HG03064 (cell line): ENCODE results near the gene HEPN1.

ENCODE experiments used
- ATAC-seq: cut with Tn5 transposase; IDR thresholded peaks from one replicate; pipeline ENCODE4 v1.9.1; 2021; ENCODE audit warnings: low read depth; ENCODE audit not compliant: unreplicated experiment

HEPN1 gene

DNA sequence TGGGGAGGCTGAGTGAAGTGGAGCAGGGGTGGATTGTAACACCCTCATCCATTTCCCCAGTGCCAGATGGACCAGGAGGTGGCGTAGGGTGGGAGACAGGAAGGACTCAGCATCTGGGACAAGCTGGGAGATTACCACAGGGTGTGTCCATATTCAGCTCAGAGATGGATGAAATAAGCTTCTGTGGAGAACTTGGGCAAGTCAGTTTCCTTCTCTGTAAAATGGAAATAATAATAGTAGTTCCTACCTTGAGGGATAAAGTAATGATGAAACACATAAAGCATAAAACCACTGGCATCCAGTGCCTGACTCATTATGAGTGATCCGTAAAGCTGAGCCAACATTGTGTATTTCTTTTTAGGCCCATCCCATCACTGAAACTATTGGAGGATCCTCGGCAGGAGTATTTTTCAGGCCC, 20.8 kb upstream of the HEPN1 start:
- ATAC-seq, result no peak

DNA sequence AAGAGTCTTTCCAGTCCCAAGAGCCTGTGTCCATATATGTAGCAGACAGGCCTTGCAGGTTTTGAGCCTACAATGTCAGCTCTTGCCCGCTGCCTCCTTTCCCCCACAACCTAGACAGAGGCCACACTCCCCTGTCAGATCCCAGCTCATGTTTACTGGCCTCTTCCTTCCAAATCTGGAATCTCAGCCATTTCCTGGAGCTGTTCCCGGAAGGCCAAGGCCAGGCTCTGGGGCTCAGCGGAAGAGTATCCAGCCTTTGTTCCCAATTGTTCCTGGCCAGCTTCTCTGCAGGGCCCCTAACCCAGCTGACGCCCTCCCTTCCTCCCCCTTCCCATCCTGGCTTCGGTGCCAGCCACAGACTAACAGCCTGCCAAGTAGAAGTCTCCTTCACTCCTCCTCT, 20.3 kb upstream of the HEPN1 start:
- no peak for ATAC-seq

DNA sequence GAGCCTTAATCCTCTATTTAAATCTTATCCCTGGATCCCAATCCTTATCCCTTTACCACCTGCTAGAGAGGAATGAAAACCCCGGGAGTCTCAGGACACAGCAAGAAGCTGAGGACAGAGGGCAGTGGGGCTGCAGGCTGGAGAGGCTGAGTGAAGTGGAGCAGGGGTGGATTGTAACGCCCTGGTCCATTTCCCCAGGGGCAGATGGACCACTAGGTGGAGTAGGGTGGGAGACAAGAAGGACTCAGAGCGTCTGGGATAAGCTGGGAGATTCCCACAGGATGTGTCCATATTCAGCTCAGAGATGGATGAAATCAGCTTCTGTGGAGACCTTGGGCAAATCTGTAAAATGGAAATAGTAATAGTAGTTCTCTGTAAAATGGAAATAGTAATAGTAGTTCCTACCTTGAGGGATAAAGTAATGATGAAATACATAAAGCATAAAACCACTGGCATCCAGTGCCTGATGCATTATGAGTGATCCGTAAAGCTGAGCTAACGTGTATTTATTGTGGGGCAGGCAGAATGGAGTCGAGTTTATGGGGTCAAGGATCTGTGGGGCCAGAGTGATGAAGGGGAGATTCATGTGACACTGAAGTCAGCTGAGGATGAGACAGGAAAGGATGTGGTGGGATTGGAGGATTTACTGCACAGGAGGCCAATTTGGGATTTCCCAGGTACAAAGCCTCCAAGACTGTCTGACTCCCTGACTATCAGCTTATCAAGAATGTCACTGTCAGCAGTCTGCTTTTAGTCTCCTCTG, 19.5 kb upstream of the HEPN1 start:
- no peak for ATAC-seq

DNA sequence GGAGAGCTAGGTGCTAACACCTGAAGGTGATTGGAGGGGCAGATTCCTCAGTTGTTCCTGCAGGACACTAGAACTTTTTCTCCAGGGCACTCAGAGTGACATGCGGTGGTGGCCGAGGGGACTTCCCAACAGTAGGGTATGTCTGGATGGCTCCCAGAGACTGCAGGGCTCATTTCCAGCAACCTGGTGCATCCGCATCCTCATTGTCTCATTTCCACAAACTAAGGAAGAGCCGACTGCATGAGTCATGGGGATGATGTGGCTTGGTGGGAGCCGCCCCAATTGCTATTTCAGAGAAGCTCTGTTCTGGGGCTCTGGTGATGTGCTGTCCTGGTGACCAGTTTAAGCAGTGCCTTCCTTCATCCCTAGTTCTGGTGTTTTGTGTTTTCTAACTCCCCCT, 18.6 kb upstream of the HEPN1 start:
- no peak for ATAC-seq

DNA sequence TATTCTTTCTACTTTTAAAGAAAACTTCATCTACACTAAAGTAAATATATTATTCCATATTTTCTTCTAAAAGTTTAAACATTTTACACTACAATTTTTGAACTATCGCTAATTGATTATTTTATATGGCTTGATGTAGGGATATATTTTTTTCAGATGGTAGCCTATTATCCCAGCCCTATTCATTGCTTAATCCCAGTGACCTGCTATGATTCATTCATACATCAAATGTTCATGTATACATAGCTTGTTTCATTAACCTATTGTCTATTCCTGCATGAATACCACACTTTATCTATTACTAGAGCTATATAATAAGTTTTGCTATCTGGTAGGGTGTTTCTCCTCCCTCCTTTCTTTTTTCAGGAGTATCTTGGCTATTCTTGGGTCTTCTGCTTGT, 16.4 kb upstream of the HEPN1 start:
- ATAC-seq, result no peak

DNA sequence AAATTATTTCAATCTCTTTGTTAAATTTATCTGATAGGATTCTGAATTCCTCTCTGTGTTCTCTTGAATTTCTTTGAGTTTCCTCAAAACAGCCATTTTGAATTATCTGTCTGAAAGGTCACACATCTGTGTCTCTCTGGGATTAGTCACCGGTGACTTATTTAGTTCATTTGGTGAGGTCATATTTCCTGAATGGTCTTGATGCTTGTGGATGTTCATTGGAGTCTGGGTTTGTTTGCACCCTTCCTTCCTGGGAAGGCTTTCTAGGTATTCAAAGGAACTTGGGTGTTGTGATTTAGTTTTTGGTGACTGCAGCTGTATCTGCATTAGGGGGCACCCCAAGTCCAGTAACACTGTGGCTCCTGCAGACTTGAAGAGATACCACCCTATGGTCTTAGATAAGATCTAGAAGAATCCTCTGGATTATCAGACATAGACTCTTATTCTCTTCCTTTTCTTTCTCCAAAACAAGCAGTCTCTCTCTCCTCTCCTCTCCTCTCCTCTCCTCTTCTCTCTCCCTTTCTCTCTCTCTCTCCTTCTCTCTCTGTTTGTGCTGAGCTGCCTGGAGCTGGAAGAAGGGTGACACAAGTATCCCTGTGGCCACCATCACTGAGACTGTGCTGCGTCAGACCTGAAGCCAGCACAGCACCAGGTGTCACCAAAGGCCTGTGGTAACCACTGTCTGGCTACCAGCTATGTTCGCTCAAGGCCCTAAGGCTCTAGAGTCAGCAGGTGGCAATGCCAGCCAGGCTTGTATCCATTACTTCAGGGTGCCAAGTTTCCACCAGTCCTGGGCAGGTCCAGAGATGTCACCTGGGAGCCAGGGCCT, 3.3 kb upstream of the HEPN1 start:
- no peak for ATAC-seq

DNA sequence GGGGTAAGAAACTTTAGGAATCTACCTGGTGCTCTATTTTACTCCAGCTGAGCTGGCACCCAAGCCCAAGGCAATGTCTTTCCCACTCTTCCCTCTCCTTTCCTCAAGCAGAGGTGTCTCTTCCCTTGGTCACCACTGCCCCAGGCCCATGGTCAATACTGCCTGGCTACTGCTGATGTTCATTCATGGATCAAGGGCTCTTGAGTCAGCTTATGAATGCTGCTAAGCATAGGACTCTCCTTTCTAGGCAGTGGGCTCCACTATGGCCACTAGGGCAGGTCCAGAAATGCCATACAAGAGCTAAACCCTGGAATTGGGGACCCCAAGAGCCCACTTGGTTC, 2.7 kb upstream of the HEPN1 start:
- no peak for ATAC-seq

DNA sequence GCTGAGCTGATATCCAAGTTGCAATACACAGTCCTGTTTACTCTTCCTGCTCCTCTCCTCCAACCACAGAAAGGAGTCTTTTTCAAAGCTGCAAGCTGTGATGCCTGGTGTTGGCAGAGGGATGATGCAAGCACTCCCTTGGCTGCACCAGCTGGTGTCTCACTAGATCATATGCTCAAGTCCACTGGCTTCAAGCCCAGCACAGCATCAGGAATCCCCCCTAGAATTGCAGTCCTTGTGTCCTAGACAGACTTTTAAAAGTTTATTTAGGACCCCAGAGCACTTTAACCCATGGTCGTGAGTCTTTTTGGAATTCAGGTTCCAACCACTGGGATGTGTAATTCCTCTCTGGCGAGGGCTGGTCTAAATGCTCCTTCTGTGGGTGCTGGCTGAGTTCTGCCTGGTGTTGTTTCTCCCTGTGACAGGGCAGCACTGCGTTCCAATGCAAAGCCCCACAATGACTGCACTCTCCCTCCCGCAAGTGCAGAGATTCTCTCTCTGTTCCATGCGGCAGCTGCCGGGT, 1.9 kb upstream of the HEPN1 start:
- no peak for ATAC-seq

DNA sequence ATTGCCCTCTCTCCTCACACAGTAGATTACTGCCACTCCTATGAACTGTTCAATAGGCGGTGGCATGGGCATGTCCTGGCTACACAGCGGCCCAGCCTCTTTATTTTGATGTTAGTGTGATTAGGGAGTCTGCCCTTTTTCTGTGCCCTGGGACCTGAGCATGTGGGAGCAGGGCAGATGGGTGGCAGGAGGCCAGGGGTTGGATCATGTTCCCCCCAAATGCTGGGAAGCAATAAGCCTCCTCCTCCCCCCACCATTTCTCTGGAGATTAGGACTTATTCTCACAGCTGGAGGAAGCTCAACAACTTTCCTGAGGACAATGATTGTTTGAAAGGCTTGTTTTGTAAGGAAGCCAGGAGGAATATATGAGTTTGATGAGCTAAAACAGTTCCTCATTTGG, 848 bp downstream of the HEPN1 start:
- ATAC-seq, result no peak

DNA sequence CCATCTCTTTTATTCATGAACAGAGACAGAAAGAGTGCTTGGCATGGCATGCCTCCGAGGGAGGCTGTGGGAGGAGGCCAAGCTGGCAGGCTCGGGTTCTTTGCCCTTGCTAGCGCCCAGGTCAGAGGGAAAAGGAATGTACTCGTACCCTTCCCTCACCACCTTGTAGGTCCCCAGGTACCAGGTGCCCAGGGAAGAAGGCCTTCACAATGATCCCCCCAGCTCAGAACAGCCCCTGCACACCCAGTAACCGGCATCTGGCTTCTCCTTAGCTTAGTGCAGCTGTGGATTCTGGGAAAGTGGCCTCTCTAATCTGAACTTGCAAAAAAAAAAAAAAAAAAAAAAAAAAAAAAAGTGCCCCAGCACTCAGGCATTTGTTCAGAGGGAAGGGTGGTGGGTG, 1.3 kb downstream of the HEPN1 start:
- no peak for ATAC-seq

DNA sequence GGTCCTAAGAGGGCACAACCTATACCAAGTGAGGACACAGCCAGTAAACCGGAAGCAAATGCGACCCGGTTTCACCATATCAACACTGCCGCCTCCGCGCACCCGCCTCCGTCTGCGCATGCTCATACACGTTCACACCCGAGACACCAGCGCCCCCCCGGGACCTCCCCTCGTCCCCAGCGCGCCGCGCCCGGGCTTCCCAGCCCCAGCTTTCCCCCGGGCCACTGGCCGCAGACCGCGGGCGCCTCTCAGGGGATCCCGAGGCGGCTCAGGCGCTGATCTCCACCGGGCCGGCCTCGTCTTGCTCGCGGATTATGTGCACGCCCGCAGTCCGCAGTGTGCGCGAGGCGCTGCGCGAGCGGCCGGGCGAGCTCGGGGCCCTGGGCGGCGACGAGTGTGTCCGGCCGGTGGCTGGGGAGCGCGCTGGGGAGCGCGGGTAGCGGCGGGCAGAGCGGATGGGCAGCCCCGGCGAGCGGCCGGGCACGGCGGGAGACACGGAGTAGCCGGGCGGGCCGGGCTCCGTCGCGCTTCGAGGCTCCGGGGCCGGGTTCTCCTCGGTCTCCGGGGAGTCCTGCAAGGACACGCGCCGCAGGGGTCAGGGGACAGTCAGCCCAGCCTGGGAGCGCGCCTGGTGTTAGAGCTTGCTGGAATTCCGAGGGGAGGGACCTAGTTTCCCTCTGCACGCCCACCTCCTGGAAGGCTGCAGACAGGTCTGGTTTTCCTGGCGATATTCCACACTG, 2.0 kb downstream of the HEPN1 start:
- ATAC-seq, result no peak

DNA sequence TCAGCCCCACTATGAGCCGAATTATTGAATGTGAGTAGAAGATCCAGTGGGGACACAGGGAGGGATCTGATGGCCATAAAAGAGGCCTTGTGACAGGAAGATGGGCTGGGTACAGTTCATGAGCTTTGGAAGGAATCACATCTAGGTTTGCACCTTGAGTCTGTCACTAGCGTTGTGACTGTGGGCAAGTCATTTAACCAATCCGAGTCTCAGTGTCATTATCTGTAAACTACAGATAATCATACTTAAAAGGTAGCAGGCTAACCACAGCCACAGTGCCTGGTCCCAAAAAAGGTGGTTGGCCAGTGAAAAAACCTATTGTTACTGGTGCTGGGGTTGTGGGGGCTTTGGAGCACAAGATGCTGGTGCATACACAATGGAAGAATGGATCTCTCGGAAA, 3.8 kb downstream of the HEPN1 start:
- no peak for ATAC-seq

DNA sequence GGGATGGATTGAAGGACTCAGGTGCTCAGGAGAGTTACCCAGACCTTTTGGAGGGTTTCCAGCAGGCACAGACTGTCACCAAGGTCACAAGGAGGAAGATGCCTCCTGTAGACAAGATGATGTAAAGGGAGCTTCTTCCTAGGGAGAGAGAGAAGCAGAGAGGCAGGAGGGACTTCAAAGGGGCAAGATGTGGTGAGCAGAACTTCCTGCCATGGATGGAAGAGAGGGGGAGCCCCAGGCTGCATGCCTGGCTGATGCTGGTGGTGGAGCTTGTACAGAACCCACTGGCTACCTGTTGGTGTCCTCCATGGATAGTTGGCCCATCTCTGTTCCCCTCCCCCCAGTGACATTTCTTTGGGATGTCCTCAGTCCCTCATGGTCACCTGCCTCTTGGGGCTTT, 4.2 kb downstream of the HEPN1 start:
- no peak for ATAC-seq

DNA sequence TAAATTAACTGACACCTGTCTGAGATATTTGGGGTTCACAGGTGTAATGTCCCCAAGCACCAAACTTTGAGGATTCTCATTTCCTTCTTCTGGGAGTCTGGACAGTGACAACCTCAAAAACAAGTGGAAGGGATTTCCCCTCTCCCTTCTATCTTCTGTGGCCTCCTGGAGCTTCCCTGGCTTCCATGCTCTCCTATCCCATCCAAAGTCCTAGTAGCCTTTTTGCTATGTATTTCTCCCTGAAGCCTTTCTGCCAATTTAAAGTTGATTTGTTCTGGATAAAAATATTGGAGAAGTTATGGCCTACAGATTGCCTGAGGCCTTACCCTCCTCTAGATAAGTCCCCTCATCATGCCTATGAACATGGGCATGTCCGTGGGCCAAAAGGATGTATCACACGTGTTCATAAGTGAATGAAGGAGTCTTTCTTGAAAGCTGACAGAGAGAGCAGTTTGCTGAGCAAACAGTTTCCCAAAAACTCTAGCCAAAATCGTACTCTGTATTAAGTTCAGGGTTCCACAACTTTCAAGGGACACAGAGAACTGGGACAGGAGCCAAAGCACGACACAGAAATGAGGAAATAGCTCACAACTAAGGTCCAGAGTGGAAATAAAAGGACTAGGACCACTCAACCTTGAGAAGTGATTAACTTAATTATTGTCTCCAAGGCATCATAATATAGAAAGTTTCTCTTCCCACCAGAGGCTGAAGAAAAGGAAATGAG, 10.1 kb downstream of the HEPN1 start:
- ATAC-seq, result no peak

DNA sequence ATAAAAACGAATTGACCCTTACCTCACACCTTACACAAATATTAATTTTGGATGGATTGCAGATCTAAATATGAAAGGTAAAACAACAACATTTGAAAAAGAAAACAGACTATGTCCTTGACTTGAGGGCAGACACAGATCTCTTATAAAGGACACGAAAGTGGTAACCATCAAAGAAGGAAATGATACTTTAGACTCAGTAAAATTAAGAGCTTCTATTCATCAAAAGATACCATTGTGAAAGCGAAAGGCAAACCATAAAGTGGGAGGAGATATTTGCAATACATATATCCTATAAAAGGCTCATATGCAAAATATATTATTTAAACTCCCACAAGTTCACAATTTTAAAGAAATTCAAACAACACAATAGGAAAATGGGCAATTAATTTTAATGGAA, 11.7 kb downstream of the HEPN1 start:
- no peak for ATAC-seq

DNA sequence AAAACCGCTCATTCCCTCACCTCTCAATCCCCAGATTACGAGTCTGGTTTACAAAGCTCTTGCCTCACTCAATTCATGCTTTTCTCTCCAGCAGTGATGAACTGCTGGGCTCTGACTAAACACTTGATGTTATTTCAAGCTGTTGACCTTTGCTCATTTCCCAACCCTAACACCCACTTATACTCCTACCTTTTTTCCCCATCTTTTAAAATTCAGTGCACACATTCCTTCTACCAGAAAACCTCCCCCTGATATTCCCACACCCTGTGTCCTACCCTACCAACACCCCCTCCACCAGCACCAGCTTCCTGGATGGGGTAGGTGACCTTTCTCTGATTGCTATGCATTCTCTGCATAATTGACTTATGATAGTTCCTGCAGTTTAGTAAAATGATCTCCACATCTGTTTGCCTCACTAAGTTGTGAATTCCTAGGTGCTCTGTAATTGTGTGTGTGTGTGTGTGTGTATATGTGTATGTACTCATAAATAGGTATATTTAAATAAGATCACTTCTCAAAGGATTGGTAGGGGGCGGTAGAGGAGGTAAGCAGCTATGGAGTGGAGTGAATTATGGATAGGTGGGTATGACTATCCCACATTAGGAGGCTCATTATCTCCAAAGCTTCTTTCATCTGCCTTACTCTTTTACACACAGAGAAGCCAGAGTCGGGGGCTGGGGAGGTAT, 16.0 kb downstream of the HEPN1 start:
- ATAC-seq, result no peak

DNA sequence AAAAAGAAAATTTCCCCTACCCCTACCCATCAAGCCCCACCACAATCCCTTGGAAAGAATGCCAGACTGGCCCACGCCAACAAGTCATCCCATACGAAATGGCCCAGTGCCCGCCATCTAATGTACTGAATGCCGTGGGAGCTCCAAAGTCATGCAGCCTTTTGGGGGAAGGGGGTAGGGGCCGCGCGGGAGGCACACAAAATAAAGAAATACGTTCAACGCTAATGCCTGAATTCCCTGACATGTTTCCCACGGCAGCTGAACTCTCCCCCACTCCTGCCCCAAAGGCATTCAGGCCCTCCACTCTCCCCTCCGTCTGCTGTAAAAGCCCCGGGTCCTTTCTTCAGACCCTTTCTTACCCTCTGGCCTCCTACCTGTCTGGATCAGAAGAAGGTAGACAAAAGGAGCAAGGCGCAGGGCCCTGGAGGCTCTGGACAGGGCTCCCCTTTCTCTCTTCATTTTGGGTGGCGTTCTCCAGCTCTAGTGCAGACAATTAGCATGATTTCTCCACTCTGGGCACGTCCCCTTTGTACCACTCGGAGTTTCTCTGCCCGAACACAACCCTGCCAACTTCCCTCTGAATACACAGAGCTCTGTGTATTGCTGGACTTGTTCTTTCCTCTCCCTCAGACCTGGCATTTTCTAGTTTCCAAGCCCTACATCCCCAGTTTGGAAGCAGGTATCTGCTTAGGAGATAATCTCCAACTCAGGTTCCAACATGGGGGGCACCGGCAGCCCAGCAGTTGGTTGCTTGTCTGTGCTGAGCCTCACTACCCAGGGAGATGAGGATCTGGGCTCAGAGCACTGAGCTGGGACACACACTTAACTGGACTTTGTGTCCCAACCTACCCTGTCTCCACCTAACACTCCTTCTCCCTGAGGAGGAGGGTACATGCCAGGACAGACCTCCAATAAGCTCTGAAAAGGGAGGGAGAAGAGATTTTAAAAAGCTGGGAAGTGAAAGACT, 16.8 kb downstream of the HEPN1 start, which contains the start of gene HEPACAM:
Gene HEPACAM, minus strand, starts transcription at position 500 of the 967 bp plus-strand sequence. Its CDS starts 41 bp downstream, at position 459.
- no peak for ATAC-seq

DNA sequence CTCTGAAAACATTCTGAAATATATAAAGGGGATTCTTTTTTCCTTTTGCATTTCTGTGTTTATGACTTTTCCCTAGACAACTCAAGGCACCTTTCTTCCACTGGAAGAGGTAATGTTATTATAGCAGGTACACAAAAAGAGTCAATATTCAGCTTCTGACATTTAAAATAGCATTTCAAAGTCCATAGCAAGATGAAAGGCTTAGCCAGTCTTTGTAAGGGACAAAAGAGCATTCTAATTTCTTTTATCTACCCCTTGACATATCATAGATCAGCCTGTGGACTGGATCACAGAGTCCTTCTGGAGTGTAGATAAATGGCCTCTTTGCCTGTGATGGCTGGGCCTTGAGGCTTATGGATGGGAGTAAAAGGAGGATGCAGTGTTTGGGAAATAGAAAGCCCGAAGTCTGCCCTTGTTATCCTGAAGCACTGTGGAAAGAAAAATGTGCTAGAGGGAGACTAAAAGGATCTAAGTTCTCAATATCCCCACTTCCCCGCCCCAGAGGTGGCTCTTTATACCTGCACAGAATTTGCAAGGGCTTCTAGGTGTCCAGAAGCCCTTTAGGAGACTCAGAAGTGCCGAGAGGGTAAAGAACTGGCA, 18.4 kb downstream of the HEPN1 start:
- no peak for ATAC-seq
